ENCODE data around the gene CPAMD8.
"Not testable (repeated sequence)": the region's sequence is repeated elsewhere in the genome, so short reads cannot be mapped to it uniquely, and the experiment has no call there.

Gene CPAMD8

GRCh38 chr19:16996838-16997490 lies 29.6 kb downstream of the CPAMD8 start:
- DNase-seq, result not testable (repeated sequence)

- DNase-seq, result no peak
Measured at GRCh38 chr19:16988661-16989060, 37.9 kb downstream of the CPAMD8 start.

- no peak for DNase-seq
Measured at GRCh38 chr19:16985403-16985802, 41.2 kb downstream of the CPAMD8 start.

- DNase-seq, result not testable (repeated sequence)
Measured at GRCh38 chr19:16982586-16982985, 44.0 kb downstream of the CPAMD8 start.

DNA sequence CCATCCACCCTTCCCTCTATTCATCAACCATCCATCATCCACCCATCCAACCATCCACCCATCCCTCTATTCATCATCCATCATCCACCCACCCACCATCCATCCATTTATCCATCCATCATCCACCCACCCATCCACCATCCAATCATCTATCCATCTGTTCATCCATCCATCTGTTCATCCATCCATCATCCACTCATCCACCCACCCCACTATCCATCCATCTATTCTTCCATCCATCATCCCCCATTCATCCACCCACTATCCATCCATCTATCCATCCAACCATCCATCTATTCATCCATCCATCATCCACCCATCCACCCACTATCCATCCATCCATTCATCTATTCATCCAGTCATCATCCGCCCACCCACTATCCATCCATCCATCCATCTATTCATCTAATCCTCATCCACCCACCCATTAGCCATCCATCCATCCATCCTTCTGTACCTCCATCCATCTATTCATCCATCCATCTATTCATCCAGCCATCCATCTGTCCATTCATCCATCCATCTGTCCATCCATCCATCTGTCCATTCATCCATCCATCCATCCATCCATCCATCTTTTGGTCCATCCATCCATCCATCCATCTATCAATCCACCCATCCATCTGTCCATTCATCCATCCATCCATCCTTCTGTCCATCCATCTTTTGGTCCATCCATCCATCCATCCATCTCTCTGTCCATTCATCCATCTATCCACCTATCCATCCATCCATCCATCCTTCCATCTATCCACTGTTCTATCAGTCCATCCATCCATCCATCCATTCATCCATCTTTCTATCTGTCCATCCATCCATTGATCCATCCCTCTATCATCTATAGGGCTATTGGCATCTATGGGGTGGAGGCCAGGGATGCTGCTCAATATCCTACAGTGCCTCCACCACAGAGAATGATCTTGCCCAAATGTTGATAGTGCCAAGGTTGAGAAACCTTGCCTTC lies 47.5 kb downstream of the CPAMD8 start:
- no peak for DNase-seq

DNA sequence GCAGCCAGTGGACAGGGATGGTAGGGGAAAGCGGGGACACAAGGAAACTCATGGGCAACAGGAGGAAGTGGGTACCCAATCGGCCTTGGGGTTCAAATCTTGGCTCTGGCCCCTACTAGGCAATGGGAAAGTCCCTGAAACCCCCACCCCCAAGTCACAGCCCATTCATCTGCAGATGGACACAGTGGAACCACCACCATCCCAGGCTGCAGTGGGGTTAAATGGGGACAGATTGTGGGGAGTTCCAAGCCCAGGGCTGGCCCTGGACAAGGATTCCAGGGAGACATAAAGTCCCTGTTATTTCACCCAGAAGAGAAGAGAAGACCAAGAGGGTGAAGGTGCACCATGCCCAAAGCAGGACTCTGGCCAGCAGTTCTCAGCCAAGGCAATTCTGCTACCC lies 48.5 kb downstream of the CPAMD8 start:
- no peak for DNase-seq

DNA sequence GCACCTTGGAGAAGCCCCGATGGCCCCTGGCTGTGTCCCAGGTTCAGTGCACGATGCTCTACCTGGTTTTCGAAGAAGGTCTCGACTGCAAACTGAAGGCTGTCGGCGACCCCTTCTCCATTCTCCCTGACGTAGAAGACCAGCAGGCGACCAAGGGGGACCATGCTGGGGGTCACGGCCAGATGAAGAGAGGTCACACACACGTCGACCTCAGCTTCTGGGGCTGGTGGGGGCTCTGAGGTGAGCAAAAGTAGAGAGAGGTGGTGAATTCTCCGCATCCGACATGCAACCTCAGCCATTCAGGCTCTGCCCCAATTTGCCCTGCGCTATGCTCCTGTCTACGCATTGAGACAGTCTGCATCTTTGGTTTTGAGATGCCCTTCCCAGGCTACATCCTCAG lies 49.3 kb downstream of the CPAMD8 start:
- DNase-seq, result no peak

DNA sequence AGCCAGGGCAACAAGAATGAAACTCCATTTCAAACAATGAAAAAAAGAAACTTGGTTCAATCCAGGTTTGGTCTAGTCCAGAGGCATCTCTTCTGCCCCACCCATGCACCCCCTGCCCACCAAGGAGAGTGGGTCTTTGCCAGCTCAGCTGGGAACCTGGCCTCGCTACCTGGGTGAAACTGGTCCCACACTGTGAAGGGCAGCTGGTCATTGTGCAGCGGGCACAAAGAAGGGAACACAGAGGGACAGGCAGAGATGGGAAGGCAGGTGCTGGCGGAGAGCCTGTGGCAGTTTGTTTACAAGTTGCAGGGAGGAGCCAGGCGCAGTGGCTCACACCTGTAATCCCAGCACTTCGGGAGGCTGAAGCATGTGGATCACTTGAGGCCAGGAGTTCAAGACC lies 50.2 kb downstream of the CPAMD8 start:
- no peak for DNase-seq

DNA sequence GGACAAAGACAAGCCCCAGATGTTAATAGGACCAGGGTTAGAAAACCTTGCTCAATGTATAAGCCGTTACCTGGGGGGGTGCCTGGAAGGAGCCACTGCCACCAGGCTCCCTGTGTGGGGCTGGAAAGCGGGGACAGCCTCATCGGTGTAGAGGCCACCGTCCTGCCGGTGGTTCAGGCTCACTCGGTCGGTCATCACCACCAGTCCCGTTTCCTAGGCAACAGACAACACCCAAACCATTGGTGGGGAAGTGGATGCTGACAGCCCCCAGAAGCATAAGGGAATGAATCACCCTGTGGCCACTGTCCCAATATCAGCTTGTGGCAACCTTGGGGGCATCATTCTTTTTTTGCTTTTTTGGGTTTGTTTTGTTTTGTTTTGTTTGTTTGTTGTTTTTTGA lies 55.8 kb downstream of the CPAMD8 start:
- DNase-seq, result peak in 1 of 2 donors; percentile 15

- DNase-seq, result peak; percentile 23 to 70
Measured at GRCh38 chr19:16969135-16969534, 57.5 kb downstream of the CPAMD8 start.

- DNase-seq, result not testable (repeated sequence)
Measured at GRCh38 chr19:16960996-16961822, 65.4 kb downstream of the CPAMD8 start.

GRCh38 chr19:16958277-16958676 lies 68.3 kb downstream of the CPAMD8 start:
- DNase-seq, result not testable (repeated sequence)

GRCh38 chr19:16957855-16958254 lies 68.8 kb downstream of the CPAMD8 start:
- no peak for DNase-seq

DNA sequence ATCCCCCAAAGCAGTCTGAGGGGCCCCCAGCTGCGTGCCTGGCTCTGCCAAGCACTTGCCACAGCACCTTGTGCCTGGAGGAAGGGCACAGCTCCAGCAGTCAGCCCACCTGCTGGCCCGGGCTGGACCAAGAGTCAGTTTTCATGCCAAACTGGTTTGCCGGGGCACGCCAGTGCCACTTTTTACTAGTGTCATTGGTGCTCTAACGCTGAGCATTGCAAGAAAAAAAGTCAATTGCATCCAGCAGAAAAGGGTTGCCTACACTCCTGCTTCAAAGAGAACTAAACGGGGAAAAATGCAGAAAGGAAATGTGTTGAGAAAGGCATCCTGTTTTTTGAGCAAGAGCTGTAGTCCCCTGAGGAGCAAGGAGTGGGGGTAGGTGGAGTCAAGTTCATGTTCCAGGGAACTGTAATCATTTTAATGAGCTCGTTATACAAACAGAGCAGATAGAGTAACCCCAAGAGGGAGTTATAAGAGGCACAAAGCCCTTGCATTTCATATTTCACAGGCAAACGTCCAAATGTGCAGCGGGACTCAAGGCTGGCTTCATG lies 69.4 kb downstream of the CPAMD8 start:
- DNase-seq, result peak; percentile 35 to 39

GRCh38 chr19:16955161-16955560 lies 71.4 kb downstream of the CPAMD8 start:
- DNase-seq, result peak in 1 of 2 donors; percentile 41

GRCh38 chr19:16952046-16952445 lies 74.6 kb downstream of the CPAMD8 start:
- DNase-seq, result no peak

GRCh38 chr19:16951529-16951928 lies 75.1 kb downstream of the CPAMD8 start:
- no peak for DNase-seq

- no peak for DNase-seq
Measured at GRCh38 chr19:16949496-16950023, 77.0 kb downstream of the CPAMD8 start.

- DNase-seq, result no peak
Measured at GRCh38 chr19:16946951-16947940, 79.4 kb downstream of the CPAMD8 start.

DNA sequence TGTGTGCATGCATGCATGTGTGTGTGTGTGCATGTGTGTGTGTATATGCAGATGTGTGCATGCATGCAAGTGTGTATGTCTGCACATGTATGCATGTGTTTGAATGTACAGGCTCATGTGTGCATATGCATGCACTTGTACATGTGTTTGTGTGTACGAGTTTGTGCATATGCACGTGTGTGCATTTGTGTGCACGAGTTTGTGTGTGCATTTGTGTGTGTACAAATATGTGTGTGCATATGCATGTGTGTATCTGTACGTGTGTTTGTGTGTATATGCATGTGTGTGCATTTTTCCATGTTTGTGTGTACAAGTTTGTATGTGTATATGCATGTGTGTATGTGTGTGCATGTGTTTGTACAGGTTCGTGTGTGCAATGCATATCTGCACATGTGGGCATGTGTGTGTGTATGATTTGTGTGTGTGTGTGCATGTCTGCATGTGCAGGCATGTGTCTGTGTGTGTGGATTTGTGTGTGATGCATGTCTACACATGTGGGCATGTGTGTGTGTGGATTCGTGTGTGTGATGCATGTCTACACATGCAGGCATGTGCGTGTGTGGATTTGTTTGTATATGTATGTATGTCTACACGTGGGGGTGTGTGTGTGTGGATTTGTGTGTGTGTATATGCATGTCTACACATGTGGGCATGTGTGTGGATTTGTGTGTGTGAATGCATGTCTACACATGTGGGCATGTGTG lies 80.7 kb downstream of the CPAMD8 start:
- no peak for DNase-seq

DNA sequence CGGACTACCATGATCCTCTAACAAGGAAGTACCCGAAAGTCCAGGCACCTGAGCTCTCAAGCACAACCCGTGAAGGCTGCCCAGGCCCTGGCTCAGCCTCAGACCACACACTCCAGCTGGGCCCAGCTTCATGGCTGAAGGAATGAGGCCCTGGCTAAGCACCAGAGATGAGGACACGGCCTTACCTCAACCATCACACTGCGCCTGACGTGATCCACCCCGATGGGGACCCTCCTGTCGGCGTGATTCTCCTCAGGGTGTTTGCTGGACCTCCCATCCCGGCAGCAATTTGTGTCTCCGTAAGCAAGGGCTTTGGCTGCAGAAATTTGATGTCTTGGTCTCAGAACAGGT lies 81.3 kb downstream of the CPAMD8 start:
- DNase-seq, result no peak
